OCI-M2 (cell line): Measurements from ENCODE around the gene MRPL23.
"Not testable (repeated sequence)": the region's sequence is repeated elsewhere in the genome, so short reads cannot be mapped to it uniquely, and the experiment has no call there.

Experiments used
- DNase-seq: peaks from one replicate; lab custom pipeline; 2025; ENCODE audit not compliant: unreplicated experiment; lab: John Stamatoyannopoulos, UW

MRPL23 gene

GRCh38 chr11:1932681-1933080 lies 14.5 kb upstream of the MRPL23 start:
- DNase-seq: no peak

- DNase-seq: no peak
Measured at GRCh38 chr11:1933416-1934334, 13.5 kb upstream of the MRPL23 start.

- DNase-seq: no peak
Measured at GRCh38 chr11:1934335-1935155, 12.6 kb upstream of the MRPL23 start.

- no peak for DNase-seq
Measured at GRCh38 chr11:1935156-1936071, 11.7 kb upstream of the MRPL23 start.

GRCh38 chr11:1936072-1936780 lies 10.9 kb upstream of the MRPL23 start:
- no peak for DNase-seq

GRCh38 chr11:1936781-1937615 lies 10.1 kb upstream of the MRPL23 start:
- DNase-seq: no peak

- no peak for DNase-seq
Measured at GRCh38 chr11:1937616-1938342, 9.4 kb upstream of the MRPL23 start.

- no peak for DNase-seq
Measured at GRCh38 chr11:1938343-1939005, 8.7 kb upstream of the MRPL23 start.

- DNase-seq: no peak
Measured at GRCh38 chr11:1939006-1939625, 8.0 kb upstream of the MRPL23 start.

- not testable (repeated sequence) for DNase-seq
Measured at GRCh38 chr11:1939788-1940187, 7.3 kb upstream of the MRPL23 start.

GRCh38 chr11:1942558-1943260 lies 4.4 kb upstream of the MRPL23 start:
- DNase-seq: no peak

GRCh38 chr11:1943576-1943975 lies 3.6 kb upstream of the MRPL23 start:
- DNase-seq: no peak

- DNase-seq: no peak
Measured at GRCh38 chr11:1943977-1944376, 3.2 kb upstream of the MRPL23 start.

- no peak for DNase-seq
Measured at GRCh38 chr11:1947592-1948237, 583 bp downstream of the MRPL23 start.

GRCh38 chr11:1948389-1948788 lies 1.3 kb downstream of the MRPL23 start:
- DNase-seq: no peak

GRCh38 chr11:1949302-1949701 lies 2.2 kb downstream of the MRPL23 start:
- no peak for DNase-seq

GRCh38 chr11:1949922-1950321 lies 2.8 kb downstream of the MRPL23 start:
- no peak for DNase-seq
